Vagina (tissue), 2 donors: Measurements from ENCODE around the gene DTX4.

Experiments
- CTCF ChIP-seq, 3 experiments: fragments of 450-650 bp in 2 of 3; fragments of 200-600 bp in 1 of 3; sonication (generic) in 1 of 3; IDR thresholded peaks; one replicate each; pipeline ENCODE4 v1.5.1; 2017 to 2019; ENCODE audit warnings: antibody characterized with exemption in 3 of 3, mild to moderate bottlenecking in 2 of 3, moderate library complexity in 2 of 3
- POLR2A ChIP-seq, 2 donors: fragments of 450-650 bp; IDR thresholded peaks; one replicate each; pipeline ENCODE4 v1.6.1; 2017; ENCODE audit warnings: antibody characterized with exemption in 2 of 2, mild to moderate bottlenecking in 2 of 2, moderate library complexity in 2 of 2
- POLR2AphosphoS5 ChIP-seq, 2 donors: sonication (generic); formaldehyde crosslinking; IDR thresholded peaks; one replicate each; pipeline ENCODE4 v1.9.0; 2017; ENCODE audit warnings: antibody characterized with exemption in 2 of 2, mild to moderate bottlenecking in 2 of 2, low read depth in 1 of 2; ENCODE audit not compliant: insufficient read depth in 1 of 2

DNA sequence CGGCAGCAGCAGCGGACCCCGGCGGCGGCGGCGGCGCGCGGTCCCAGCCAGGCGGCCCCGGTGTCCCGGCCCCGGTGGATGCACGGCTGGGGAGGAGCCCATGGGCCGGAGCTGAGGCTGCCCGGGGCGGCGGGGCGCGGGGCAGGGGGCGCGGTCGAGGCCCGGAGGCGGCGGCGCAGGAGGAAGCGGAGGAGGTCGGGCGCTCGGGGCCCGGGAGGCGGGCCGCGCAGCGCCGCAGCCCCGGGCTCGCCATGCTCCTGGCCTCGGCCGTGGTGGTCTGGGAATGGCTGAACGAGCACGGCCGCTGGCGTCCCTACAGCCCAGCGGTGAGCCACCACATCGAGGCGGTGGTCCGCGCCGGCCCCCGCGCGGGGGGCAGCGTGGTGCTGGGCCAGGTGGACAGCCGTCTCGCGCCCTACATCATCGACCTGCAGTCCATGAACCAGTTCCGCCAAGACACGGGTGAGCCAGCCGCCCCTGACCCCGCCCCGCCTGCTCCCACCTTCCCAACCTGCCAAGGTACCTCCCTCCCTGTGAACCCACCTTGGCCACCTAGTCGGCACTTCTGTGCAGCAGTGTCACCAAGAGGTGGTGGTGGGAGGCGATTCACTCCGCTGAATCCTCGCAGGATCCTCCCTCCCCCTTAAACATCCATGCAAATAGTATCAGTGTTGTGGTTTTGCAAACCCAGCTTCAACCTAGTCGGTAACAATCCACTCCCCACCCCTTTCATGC lies 580 bp downstream of the DTX4 start:
- TF ChIP-seq POLR2A (IDR thresholded peaks at IDR 0.05) (no peak), CTCF (IDR thresholded peaks at IDR 0.05) (no peak), POLR2AphosphoS5 (IDR thresholded peaks at IDR 0.05; ENCODE audit: insufficient read depth in 1 of 2, low read depth in 1 of 2) (no peak)
